ENCODE data around the gene OPN1SW.

Gene OPN1SW

GRCh38 chr7:128793181-128793547 lies 17.6 kb upstream of the OPN1SW start:
- no peak for DNase-seq (ENCODE audit: low read depth)

GRCh38 chr7:128792471-128793180 lies 17.0 kb upstream of the OPN1SW start:
- DNase-seq (ENCODE audit: low read depth), result no peak

GRCh38 chr7:128791972-128792327 lies 16.4 kb upstream of the OPN1SW start:
- DNase-seq (ENCODE audit: low read depth), result no peak

- peak; percentile 35 for DNase-seq (ENCODE audit: low read depth)
Measured at GRCh38 chr7:128791121-128791971, 15.8 kb upstream of the OPN1SW start, which contains the start of gene CCDC136. TSS of gene CCDC136 (plus strand) at chr7:128791968. CDS start at chr7:128792412, 444 bp downstream.

GRCh38 chr7:128790315-128791041 lies 14.9 kb upstream of the OPN1SW start:
- no peak for DNase-seq (ENCODE audit: low read depth)

GRCh38 chr7:128788446-128789412 lies 13.1 kb upstream of the OPN1SW start:
- no peak for DNase-seq (ENCODE audit: low read depth)

- no peak for DNase-seq (ENCODE audit: low read depth)
Measured at GRCh38 chr7:128785738-128786137, 10.1 kb upstream of the OPN1SW start.

GRCh38 chr7:128783143-128783861 lies 7.7 kb upstream of the OPN1SW start:
- no peak for DNase-seq (ENCODE audit: low read depth)

- no peak for DNase-seq (ENCODE audit: low read depth)
Measured at GRCh38 chr7:128781851-128782250, 6.3 kb upstream of the OPN1SW start.

GRCh38 chr7:128781126-128781525 lies 5.5 kb upstream of the OPN1SW start:
- DNase-seq (ENCODE audit: low read depth), result no peak

GRCh38 chr7:128778946-128779345 lies 3.4 kb upstream of the OPN1SW start:
- no peak for DNase-seq (ENCODE audit: low read depth)

- no peak for DNase-seq (ENCODE audit: low read depth)
Measured at GRCh38 chr7:128777156-128778123, 1.8 kb upstream of the OPN1SW start.

GRCh38 chr7:128774921-128775320 lies 673 bp downstream of the OPN1SW start:
- DNase-seq (ENCODE audit: low read depth), result no peak

- no peak for DNase-seq (ENCODE audit: low read depth)
Measured at GRCh38 chr7:128774029-128774689, 1.4 kb downstream of the OPN1SW start.

GRCh38 chr7:128773604-128774003 lies 2.0 kb downstream of the OPN1SW start:
- DNase-seq (ENCODE audit: low read depth), result no peak

GRCh38 chr7:128770233-128770632 lies 5.4 kb downstream of the OPN1SW start:
- no peak for DNase-seq (ENCODE audit: low read depth)

- DNase-seq (ENCODE audit: low read depth), result no peak
Measured at GRCh38 chr7:128767475-128768110, 8.0 kb downstream of the OPN1SW start.

- DNase-seq (ENCODE audit: low read depth), result no peak
Measured at GRCh38 chr7:128763541-128763940, 12.1 kb downstream of the OPN1SW start.

GRCh38 chr7:128759242-128759641 lies 16.4 kb downstream of the OPN1SW start:
- no peak for DNase-seq (ENCODE audit: low read depth)
